Gastrocnemius medialis (tissue), 4 donors: ENCODE results near the gene SERINC2.

Experiments
- POLR2A ChIP-seq, 2 donors: fragments of 450-650 bp; IDR thresholded peaks; one replicate each; pipeline ENCODE4 v1.6.1; 2017; ENCODE audit warnings: antibody characterized with exemption in 2 of 2, mild to moderate bottlenecking in 2 of 2, moderate library complexity in 2 of 2
- TF ChIP-seq, protein P1 (sequence below), 5 experiments: fragments of 450-650 bp in 3 of 5; fragments of 200-600 bp in 2 of 5; sonication (generic) in 2 of 5; IDR thresholded peaks in 4 of 5; conservative IDR thresholded peaks in 1 of 5; 1 replicate in 4 of 5; 2 replicates in 1 of 5; pipeline ENCODE4 v1.5.1; 2016 to 2019; ENCODE audit warnings: antibody characterized with exemption in 5 of 5, mild to moderate bottlenecking in 3 of 5, moderate library complexity in 3 of 5

GRCh38 chr1:31400393-31400792 is 12.6 kb upstream of the SERINC2 start:
- TF ChIP-seq, protein P1, sequence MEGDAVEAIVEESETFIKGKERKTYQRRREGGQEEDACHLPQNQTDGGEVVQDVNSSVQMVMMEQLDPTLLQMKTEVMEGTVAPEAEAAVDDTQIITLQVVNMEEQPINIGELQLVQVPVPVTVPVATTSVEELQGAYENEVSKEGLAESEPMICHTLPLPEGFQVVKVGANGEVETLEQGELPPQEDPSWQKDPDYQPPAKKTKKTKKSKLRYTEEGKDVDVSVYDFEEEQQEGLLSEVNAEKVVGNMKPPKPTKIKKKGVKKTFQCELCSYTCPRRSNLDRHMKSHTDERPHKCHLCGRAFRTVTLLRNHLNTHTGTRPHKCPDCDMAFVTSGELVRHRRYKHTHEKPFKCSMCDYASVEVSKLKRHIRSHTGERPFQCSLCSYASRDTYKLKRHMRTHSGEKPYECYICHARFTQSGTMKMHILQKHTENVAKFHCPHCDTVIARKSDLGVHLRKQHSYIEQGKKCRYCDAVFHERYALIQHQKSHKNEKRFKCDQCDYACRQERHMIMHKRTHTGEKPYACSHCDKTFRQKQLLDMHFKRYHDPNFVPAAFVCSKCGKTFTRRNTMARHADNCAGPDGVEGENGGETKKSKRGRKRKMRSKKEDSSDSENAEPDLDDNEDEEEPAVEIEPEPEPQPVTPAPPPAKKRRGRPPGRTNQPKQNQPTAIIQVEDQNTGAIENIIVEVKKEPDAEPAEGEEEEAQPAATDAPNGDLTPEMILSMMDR (IDR thresholded peaks at IDR 0.05 in 4 of 5, conservative IDR thresholded peaks at IDR 0.05 in 1 of 5) = no peak
- no peak for TF ChIP-seq POLR2A (IDR thresholded peaks at IDR 0.05)
